Uterus (tissue), 4 donors: ENCODE results near the gene SCGB1C1. TPM values are rescaled to one million over a fixed set of nuclear protein-coding genes. Genes with fewer than 3 reads are reported as not detected.

Source experiments
- small RNA-seq: library from RNA; depleted of rRNA; stranded (forward); fragments of <200 nt; gene quantifications from one replicate; pipeline ENCODE3, GENCODE V24; 2016
- total RNA-seq, 4 donors: library from RNA; depleted of rRNA in 3 of 4; stranded (reverse); fragments of >200 nt in 3 of 4; gene quantifications; one replicate each; pipeline versions ENCODE4 v1.1.0 to v1.2.4, GENCODE V29; 2014 to 2023
- donor health status: DM: yes; HTN: yes; CAD: no.

Gene SCGB1C1
- total RNA-seq, 4 donors from 2014 or later: not detected

Small RNA genes within 50 kb of the gene (small RNA-seq; reads per million reads assigned to genes)
- gene RNU6-447P: not detected

Other genes with a start within 250 kb of the SCGB1C1 start
- 10 to 100 TPM in 3 of 4 donors, 1 to 10 TPM in 1; 8.7 to 57.8 (median 15.0) TPM for gene BET1L, start 14.3 kb downstream of the SCGB1C1 start, total RNA-seq
- gene RIC8A, start 14.6 kb downstream of the SCGB1C1 start, total RNA-seq: 100 to 1,000 TPM in 2 of 4 donors, 10 to 100 TPM in 2; 84.5 to 376 (median 192) TPM
- gene SIRT3, start 43.3 kb downstream of the SCGB1C1 start, total RNA-seq: 10 to 100 TPM in 2 of 4 donors, 1 to 10 TPM in 2; 1.5 to 25.9 (median 9.8) TPM
- 10 to 100 TPM; 17.9 to 94.3 (median 78.2) TPM for gene PSMD13, start 43.9 kb downstream of the SCGB1C1 start, total RNA-seq
- gene NLRP6, start 85.3 kb downstream of the SCGB1C1 start, total RNA-seq: under 1 TPM in 2 of 4 donors, not detected in 2; 0.30 to 0.51 TPM
- gene PGGHG, start 96.0 kb downstream of the SCGB1C1 start, total RNA-seq: 10 to 100 TPM in 3 of 4 donors, 1 to 10 TPM in 1; 7.9 to 29.1 (median 14.2) TPM
- not detected for gene IFITM5, start 106.4 kb downstream of the SCGB1C1 start, total RNA-seq
- gene IFITM2, start 114.7 kb downstream of the SCGB1C1 start, total RNA-seq: 100 to 1,000 TPM in 3 of 4 donors, 10 to 100 TPM in 1; 27.8 to 926 (median 269) TPM
- 100 to 1,000 TPM in 2 of 4 donors, 10 to 100 TPM in 2; 13.4 to 672 (median 239) TPM for gene IFITM1, start 121.0 kb downstream of the SCGB1C1 start, total RNA-seq
- gene IFITM3, start 127.8 kb downstream of the SCGB1C1 start, total RNA-seq: 1,000 to 10,000 TPM in 1 of 4 donors, 100 to 1,000 TPM in 2, 10 to 100 TPM in 1; 22.2 to 1,343 (median 242) TPM
- 10 to 100 TPM in 2 of 4 donors, 1 to 10 TPM in 2; 1.8 to 39.7 (median 19.9) TPM for gene B4GALNT4, start 176.4 kb downstream of the SCGB1C1 start, total RNA-seq
- gene PKP3, start 201.1 kb downstream of the SCGB1C1 start, total RNA-seq: 1 to 10 TPM in 2 of 4 donors, under 1 TPM in 1, not detected in 1; 0.46 to 5.1 (median 1.5) TPM
- gene SIGIRR, start 221.9 kb downstream of the SCGB1C1 start, total RNA-seq: 10 to 100 TPM; 13.3 to 61.5 (median 38.4) TPM
- gene ANO9, start 248.9 kb downstream of the SCGB1C1 start, total RNA-seq: 1 to 10 TPM in 2 of 4 donors, under 1 TPM in 2; 0.59 to 8.2 (median 1.1) TPM